ENCODE measurements around the gene BCL7C. TPM values are rescaled to one million over a fixed set of nuclear protein-coding genes. Genes with fewer than 3 reads are reported as not detected.

Gene BCL7C
- 9.5 and 10.8 TPM in 2 replicates for polyA plus RNA-seq (2011; rRNA removed)
- polyA plus RNA-seq (2012; cell fraction: cytosol; rRNA removed): 23.9 and 29.3 TPM in 2 replicates
- polyA plus RNA-seq (2012; cell fraction: nucleus; rRNA removed): 13.5 and 14.3 TPM in 2 replicates
- polyA plus RNA-seq (2017; fragmentation: RNase III; extraction: RNeasy Plus Mini Kit Qiagen cat#74134 plus additional on column Dnase treatment): 12.9 to 13.9 TPM (median 13.6 TPM) in 3 replicates
- 2.3 and 3.6 TPM in 2 replicates for polyA minus RNA-seq (2011; rRNA and poly(A)+ RNA removed)

GRCh38 chr16:30893744-30894539, at the start of gene BCL7C:
TSS of gene BCL7C (minus strand) at chr16:30894077. CDS start at chr16:30893944, 133 bp downstream.
- POLR2A ChIA-PET: interaction anchor here (1.0 to 2.7 kb wide), 2 partner anchors 8 to 19 kb away, joined by 3 to 16 read pairs; no protein-coding TSS in a partner anchor
- Histone ChIP-seq H3K27ac (peak within 1 kb of the TSS; percentile 79 to 95), H3K9me3 (no peaks in the 10 kb centered on the region), H3K4me2 (peak within 1 kb of the TSS; percentile 64), H3K4me1 (peaks cover 34% of the 10 kb centered on the region), H3K4me3 (peak within 1 kb of the TSS; percentile 56)
- 1% methylated on average over 39 of the region's 97 CpGs for WGBS (ENCODE audit: missing lambda C conversion rate)
- DNase-seq (ENCODE audit: low read depth in 1 of 2, low spot score in 1 of 2) (peak; percentile 67 to 93), ATAC-seq (peak; percentile 86 to 87), FAIRE-seq (no peak)
- CTCF ChIA-PET: interaction anchor here (0.8 to 4.7 kb wide), 7 partner anchors 8 to 91 kb away, joined by 4 to 22 read pairs (median 5); no protein-coding TSS in a partner anchor
- TF ChIP-seq CHD4 (IDR thresholded peaks at IDR 0.05; ENCODE audit: borderline replicate concordance): no peak
- TF ChIP-seq RARB (CRISPR knock-in tag; IDR thresholded peaks at IDR 0.05): peak; percentile 67; the same call in 1 of the 2 replicates
- TF ChIP-seq ESRRA (IDR thresholded peaks at IDR 0.05; ENCODE audit: borderline replicate concordance, low read length): no peak
- no peak for TF ChIP-seq EHMT2 (IDR thresholded peaks at IDR 0.05; ENCODE audit: low read depth)
- TF ChIP-seq, protein P1, sequence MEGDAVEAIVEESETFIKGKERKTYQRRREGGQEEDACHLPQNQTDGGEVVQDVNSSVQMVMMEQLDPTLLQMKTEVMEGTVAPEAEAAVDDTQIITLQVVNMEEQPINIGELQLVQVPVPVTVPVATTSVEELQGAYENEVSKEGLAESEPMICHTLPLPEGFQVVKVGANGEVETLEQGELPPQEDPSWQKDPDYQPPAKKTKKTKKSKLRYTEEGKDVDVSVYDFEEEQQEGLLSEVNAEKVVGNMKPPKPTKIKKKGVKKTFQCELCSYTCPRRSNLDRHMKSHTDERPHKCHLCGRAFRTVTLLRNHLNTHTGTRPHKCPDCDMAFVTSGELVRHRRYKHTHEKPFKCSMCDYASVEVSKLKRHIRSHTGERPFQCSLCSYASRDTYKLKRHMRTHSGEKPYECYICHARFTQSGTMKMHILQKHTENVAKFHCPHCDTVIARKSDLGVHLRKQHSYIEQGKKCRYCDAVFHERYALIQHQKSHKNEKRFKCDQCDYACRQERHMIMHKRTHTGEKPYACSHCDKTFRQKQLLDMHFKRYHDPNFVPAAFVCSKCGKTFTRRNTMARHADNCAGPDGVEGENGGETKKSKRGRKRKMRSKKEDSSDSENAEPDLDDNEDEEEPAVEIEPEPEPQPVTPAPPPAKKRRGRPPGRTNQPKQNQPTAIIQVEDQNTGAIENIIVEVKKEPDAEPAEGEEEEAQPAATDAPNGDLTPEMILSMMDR (IDR thresholded peaks at IDR 0.05): peak; percentile 67
- peak; percentile 47; the same call in 1 of the 2 replicates for TF ChIP-seq HDAC2 (IDR thresholded peaks at IDR 0.05)
- TF ChIP-seq ZSCAN20 (CRISPR knock-in tag; IDR thresholded peaks at IDR 0.05): peak; percentile 92
- TF ChIP-seq, protein P2, sequence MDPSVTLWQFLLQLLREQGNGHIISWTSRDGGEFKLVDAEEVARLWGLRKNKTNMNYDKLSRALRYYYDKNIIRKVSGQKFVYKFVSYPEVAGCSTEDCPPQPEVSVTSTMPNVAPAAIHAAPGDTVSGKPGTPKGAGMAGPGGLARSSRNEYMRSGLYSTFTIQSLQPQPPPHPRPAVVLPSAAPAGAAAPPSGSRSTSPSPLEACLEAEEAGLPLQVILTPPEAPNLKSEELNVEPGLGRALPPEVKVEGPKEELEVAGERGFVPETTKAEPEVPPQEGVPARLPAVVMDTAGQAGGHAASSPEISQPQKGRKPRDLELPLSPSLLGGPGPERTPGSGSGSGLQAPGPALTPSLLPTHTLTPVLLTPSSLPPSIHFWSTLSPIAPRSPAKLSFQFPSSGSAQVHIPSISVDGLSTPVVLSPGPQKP (IDR thresholded peaks at IDR 0.05; ENCODE audit: low read depth, low read length): no peak
- peak; percentile 80 for TF ChIP-seq NPAS2 (CRISPR knock-in tag; IDR thresholded peaks at IDR 0.05; ENCODE audit: borderline replicate concordance)
- peak; percentile 85 for TF ChIP-seq USF2 (IDR thresholded peaks at IDR 0.05)
- peak; percentile 93 for TF ChIP-seq TP53 (CRISPR knock-in tag; IDR thresholded peaks at IDR 0.05)
- peak; percentile 98 for TF ChIP-seq EHF (CRISPR knock-in tag; IDR thresholded peaks at IDR 0.05)
- no peak for TF ChIP-seq NR3C1 (IDR thresholded peaks at IDR 0.05)
- no peak for TF ChIP-seq MAFK (IDR thresholded peaks at IDR 0.05; ENCODE audit: partially characterized antibody)
- TF ChIP-seq RNF2 (IDR thresholded peaks at IDR 0.05; ENCODE audit: borderline replicate concordance, low read depth): peak; percentile 96
- TF ChIP-seq RAD21 (conservative IDR thresholded peaks at IDR 0.05 in 1 of 2, IDR thresholded peaks at IDR 0.05 in 1 of 2): peak in 1 of 2 experiments; percentile 49; a peak in 2 of 5 replicates
- TF ChIP-seq TFCP2L1 (CRISPR knock-in tag; IDR thresholded peaks at IDR 0.05): peak; percentile 98
- TF ChIP-seq JUN (IDR thresholded peaks at IDR 0.05): peak in 1 of 2 experiments; percentile 59; a peak in 1 of 5 replicates
- peak; percentile 99 for TF ChIP-seq E2F6 (IDR thresholded peaks at IDR 0.05; ENCODE audit: borderline replicate concordance, low read depth)
- TF ChIP-seq RFX5 (IDR thresholded peaks at IDR 0.05): no peak
- TF ChIP-seq ZNF302 (CRISPR knock-in tag; IDR thresholded peaks at IDR 0.05): no peak
- no peak for TF ChIP-seq MAZ (IDR thresholded peaks at IDR 0.05; ENCODE audit: borderline replicate concordance, low read depth, low read length)
- 0 out of 2 replicates have a peak, but pooled peaks have one; percentile 50 for TF ChIP-seq GATA3 (IDR thresholded peaks at IDR 0.05; ENCODE audit: borderline replicate concordance)
- TF ChIP-seq REST (IDR thresholded peaks at IDR 0.05): peak; percentile 74
- no peak for TF ChIP-seq KDM5A (IDR thresholded peaks at IDR 0.05)
- TF ChIP-seq BCL3 (IDR thresholded peaks at IDR 0.05): peak; percentile 67; the same call in 1 of the 3 replicates
- TF ChIP-seq, protein P3, sequence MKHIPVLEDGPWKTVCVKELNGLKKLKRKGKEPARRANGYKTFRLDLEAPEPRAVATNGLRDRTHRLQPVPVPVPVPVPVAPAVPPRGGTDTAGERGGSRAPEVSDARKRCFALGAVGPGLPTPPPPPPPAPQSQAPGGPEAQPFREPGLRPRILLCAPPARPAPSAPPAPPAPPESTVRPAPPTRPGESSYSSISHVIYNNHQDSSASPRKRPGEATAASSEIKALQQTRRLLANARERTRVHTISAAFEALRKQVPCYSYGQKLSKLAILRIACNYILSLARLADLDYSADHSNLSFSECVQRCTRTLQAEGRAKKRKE (CRISPR knock-in tag; IDR thresholded peaks at IDR 0.05; ENCODE audit: low read depth): peak; percentile 99

Data from A549 (cell line).